Activated CD8-positive, alpha-beta memory T cell treated with anti-CD3 and anti-CD28 coated beads for 1 hour (primary cell): ENCODE results near the gene CHMP2A.
A peak's percentile ranks its signal among the peaks of the same experiment; 100 is the strongest.

Experiments
- DNase-seq, 2 donors: peaks; one replicate each; pipeline ENCODE4 v3.0.0-alpha.2; 2020; ENCODE audit warnings: low read depth in 1 of 2; ENCODE audit errors: extremely low read depth in 1 of 2

Gene CHMP2A

DNA sequence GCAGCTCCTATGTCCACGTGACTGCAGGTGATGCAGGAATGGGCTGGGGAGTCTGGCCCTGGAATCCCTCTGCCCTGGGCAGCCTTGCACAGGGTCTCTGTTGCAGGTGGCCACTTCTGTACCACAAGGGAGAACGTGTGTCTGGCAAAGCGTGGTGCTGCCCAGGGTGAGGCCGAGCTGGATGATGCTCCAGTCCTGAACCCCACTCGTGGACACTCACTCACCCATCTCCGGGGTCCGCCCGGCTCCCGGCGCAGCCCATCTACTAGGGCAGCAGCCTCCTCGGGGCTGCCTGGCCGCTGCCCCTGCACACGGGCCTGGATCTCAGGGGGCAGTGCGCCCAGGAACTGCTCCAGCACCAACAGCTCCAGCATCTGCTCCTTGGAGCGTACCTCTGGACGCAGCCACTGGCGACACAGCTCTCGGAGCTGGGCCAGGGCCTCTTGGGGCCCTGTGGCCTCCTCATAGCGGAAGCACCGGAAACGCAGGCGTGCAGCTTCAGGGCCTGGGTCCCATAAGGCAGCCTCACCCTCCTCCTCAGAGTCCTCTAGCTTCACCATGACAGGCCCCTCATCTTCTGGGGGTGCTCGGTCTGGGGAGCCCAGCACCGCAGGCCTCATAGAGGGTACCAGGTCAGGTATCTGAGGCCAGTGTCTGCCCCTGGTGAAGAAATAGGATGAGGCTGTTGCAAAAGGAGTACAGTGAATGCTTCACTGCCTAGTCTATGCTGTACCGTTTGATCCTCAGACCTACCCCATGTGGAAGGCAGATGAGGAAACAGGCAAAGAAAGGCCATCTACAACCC, 16.1 kb upstream of the CHMP2A start:
- no peak for DNase-seq

DNA sequence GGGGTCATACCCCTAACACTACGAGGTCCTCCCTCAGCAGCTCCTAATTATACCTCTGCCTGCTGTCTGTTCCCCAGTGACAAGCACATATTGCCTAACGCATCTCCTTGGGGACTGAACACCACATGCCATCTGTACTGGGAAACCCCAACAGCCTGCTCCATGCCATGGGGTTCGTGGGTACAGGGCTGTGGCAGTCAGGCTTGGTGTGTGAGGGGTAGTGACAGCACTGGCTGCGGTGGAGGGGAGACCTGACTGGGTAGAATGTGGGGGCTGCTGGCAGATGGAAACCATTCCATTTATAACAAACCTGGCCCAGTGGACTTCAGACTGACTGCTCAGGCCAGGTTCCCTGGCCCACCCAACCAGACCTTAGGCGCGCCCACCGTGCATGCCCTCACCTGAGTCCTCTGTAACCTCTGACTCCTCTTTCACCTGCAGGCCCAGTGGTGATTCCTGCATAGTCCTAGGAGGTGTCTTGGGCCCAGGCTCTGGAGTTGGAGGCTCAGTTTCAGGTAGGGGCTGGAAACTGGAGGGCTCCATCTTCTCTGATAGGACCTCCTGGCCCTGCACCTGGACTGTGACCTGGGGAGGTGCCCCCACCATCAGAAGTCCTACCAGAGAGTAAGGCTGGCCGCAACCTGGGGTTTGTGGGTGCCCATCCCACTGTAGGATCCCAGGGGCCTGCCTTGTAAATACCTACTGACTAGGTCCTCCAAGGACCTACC, 15.2 kb upstream of the CHMP2A start:
- no peak for DNase-seq

DNA sequence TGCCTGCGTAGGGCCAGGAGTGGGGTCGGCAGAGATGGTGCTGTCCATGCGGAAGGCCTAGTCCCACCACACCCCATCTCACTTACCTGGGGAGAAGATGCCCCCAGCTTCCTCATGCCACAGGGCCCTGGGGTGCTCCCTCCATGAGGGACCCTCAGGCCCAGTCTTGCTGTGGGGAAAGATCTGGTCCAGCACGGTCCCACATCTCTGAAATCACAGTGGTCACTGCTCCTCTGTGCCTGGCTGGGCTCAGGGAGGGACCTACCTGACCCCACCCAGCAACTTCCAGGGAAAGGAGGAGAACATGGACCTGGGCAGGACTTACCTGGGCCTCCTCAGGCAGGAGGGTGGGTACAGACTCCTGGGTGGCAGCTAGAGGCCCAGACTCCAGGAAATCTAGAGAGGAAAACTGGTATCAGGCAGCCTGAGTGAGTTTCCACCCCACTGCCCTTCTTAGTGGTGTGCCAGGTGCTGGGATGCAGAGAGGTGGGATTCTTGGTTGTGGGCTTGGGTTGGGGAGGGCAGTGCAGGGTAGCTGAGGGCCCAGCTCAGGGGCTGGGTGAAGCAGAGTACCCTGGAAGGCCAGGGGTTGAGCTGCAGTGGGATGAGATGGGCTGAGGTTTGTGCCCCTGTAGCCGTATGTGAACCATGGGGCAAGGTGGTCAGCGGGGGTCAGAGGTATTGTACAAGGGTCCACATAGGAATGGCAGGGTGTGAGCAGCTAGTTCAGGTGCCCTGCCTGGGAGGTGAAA, 14.5 kb upstream of the CHMP2A start:
- DNase-seq = no peak

DNA sequence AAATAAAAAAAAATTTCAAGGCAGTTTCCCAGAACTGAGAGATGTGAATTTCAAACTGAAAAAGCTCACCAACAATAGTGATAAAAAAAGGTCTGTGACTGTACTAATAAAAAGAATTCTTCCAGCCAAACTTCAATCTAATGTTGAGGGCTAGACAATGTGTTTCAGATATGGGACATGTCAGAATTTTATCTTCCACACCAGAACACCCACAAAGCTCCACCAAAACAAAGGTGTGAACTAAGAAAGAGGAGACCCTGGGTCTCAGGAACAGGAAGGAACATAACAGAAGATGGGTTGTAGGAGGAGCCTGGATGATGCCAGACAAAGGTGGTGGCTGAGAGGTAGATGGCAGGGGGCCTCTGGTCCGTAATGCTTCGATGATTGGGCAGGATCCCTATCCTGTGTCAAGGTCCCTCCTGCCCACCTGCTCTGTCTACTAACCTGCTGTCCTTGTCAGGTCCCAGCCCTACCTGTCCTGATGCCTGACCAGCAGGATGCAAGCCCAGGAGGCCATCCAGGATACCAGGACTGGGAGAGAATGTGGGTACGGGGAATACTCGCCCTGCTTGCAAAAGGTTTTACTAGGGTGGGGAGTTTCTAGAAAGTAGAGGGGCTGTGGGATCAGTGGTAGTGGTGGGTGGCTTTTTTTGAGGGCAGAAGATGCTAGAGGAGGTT, 13.7 kb upstream of the CHMP2A start:
- DNase-seq = no peak

DNA sequence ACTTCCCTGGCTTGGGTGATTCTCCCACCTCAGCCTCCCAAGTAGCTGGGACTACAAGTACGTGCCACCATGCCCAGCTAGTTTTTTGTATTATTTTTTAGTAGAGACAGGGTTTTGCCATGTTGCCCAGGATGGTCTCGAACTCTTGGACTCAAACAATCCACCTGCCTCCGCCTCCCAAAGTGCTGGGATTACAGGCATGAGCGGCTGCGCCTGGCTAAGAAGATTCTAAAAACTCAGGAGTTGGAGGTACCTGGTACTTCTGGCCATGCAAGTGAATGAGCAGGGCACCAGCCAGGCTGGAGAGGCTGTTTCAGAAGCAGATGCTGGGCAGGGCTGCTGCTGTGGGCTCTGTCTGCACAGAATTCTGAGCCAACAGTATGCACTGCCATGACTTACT, 12.1 kb upstream of the CHMP2A start:
- no peak for DNase-seq

DNA sequence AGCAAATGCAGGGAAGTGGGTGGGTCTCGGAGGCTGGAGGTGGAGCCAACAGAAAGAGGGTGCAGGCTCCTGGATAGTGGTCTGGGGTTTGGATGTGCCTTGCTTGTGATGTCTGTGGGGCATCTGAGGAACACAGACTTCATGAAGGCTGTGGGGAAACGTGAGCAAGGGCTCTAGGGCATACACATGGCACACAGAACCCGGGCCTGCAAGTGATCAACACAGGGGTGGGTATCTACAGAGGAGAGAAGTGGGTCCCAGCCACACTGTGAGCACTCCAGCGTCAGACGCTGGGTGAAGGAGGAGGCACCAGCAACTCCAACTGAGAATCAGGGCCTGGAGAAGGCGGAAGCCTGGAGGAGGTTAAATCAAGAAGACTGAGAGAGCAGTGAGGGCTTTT, 8.9 kb upstream of the CHMP2A start:
- DNase-seq = no peak

DNA sequence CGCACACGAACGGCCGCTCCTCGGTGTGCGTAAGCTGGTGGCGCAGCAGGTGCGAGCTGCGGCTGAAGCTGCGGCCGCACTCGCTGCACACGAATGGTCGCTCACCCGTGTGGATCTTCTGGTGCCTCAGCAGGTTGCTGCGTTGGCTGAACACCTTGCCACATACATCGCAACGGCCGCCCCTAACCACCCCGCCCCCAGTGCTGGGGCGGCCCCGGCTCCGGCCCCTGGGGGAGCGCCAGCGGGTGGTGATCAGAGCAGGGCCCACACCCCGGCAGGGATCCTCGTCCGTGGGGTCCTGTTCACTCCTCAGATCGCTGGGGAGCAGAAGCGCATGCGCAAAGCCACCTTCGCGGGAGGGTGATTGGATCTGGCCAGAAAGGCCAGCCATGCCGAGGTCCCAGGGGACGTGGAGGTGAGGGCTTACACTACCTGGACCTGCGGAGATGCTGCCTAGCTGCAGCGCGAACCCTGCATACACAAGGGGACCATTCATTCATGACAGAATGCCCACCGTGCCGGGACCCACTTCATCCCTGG, 8.2 kb upstream of the CHMP2A start:
- no peak for DNase-seq

DNA sequence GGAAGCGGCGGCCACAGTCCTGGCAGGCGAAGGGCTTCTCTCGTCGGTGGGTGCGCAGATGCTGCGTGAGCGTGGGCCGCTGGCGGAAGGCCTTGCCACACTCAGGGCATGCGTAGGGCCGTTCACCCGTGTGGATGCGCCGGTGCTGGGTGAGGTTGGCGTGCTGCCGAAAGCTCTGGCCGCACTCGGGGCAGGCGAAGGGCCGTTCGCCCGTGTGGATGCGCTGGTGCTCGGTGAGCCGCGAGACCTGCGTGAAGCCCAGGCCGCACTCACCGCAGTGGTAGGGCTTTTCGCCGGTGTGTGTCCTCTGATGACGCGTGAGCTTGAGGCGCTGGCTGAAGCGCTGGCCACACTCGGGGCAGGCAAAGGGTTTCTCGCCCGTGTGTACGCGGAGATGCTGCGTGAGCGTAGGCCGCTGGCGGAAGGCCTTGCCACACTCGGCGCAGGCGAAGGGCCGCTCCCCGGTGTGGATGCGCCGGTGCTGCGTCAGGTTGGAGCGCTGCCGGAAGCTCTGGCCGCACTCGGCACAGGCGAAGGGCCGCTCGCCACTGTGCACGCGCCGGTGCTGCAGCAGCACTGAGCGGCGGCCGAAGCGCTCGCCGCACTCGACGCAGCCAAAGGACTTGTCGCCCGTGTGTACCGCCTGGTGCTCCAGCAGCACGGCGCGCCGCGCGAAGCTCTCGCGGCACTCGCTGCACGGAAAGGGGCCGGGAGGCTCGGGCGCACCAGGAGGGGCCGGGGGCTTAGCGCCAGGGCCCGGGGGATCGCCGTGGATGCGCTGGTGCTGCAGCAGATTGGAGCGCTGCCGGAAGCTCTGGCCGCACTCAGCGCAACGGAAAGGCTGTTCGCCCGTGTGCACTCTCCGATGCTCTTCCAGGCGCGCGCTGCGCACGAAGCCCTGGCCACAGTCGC, 7.5 kb upstream of the CHMP2A start:
- no peak for DNase-seq

DNA sequence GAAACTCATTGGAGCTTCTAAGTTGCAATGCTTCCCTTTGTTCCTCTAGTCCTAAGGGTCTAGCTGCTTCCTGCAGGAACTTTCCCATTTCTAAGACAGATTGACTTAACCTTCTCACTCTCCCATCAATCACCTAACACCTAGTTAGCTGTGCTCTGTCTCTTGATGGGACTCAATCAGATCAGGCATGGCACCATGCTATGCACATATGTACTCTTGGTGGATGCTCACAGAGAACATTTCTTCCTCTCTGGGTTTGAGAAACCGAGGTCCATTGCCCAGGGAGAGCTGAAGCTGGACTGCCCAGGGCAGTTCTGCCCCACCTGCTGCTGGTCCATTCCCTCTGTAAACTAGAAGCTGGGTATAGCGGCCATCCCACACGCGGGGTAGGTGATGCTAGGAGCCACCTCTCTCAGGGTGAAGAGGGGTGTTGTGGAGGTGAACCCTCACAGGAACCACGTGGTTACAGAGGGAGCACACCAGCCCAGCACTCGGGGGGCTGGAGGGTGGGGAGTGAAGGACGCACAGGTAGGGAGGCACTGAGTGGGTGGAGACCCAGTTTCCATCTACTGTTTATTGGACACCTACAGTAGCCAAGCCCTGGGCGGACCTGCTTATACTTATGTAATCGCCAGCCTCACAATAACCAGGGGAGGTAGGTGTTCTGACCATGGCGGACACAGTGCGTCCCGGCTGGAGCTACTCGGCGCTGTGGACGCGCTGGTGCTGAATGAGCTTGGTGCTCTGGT, 6.6 kb upstream of the CHMP2A start:
- DNase-seq = no peak

DNA sequence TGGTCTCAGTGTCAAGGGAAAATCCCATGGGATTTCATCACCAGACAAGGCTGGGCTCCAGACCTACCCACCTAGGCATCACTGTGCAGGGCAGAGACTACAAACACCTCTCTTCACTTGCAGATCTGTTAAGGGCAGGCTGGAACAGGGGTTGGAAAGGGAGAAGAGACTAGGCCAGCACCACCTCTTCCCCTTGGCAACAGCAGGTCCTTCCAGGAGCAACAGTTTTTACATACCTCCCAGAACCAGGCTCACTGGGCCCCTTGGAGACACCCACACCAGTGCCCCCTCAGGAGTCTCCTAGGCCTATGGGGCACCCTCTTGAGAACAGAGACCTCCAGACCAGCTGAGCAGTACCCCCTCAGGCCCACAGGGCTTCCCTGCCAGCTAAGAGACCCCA, 6.0 kb upstream of the CHMP2A start:
- no peak for DNase-seq

DNA sequence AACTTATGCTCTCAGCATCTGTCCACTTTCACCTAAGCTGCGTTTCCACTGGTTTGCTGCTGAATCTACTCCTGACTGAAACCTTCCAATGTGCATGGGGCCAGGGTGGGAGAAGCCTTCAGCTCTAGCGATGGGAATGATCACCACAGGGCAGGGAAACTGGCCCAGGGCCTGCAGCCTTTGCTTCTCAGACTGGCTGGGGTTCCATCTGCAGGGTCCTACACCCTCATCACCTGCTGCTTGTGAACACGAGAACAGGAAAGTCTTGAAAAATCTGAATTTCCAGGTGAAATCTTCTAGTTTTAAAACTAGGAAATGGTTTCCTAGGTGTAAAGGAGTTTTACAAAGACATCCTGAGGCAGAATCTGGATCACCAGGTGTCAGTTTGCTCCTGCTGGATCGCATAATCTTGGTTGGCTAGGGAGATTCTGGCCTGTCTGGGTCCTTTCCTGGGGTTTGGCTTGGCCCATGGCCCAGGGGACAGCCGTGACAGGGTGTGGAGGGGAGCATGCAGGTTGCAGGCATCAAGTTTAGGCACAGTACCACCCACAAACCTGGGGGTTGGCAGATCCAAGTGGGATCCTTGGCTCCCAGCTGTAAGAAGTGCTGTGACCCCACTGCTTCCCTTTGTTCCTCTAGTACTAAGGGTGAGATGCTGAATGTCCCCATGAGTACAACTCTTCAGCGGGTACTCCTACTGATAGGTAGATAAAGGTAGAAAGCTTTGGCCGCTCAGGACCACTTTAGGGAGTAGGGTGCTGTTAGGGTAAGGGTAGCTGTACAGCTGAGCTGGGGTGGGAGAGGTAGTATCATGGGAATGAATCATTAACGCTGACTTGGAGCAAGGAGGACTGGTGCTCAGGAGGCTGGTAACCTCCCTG, 5.3 kb upstream of the CHMP2A start:
- DNase-seq = no peak

DNA sequence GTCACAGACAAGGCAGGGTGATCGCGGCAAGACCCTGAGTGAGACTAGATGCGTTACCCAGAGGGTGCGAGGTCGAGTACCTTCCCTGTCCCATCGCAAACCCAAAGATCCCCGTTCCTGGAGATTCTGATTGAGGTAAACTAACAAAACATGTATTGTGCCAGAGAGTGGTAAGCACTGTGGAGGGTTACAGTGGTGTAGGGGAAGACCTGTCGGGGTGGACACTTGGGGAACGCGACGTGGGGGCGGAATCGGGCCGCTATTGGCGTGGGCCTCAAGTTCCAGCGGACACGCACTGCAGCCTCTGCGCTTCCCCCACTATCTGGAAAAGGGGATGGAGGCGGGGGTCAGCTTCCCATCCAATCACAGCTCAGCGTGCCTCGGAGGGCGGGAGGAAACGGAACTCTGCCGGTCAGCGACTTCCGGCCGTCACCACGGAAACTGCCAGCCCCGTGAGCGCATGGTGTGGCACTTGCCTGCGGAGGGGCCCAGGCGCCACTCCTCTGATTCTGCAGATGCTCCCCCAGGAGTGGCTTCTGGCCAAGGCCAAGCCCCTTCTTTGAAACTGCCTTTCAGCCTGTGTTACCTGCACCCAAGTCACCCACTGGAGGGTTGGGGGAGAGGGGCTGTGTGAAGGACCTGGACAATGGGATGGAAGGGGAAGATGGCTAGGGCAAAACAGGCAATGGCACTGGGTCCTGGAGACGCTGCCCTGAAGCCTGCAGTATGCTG, 4.5 kb upstream of the CHMP2A start:
- DNase-seq = peak in 1 of 2 donors; percentile 46

DNA sequence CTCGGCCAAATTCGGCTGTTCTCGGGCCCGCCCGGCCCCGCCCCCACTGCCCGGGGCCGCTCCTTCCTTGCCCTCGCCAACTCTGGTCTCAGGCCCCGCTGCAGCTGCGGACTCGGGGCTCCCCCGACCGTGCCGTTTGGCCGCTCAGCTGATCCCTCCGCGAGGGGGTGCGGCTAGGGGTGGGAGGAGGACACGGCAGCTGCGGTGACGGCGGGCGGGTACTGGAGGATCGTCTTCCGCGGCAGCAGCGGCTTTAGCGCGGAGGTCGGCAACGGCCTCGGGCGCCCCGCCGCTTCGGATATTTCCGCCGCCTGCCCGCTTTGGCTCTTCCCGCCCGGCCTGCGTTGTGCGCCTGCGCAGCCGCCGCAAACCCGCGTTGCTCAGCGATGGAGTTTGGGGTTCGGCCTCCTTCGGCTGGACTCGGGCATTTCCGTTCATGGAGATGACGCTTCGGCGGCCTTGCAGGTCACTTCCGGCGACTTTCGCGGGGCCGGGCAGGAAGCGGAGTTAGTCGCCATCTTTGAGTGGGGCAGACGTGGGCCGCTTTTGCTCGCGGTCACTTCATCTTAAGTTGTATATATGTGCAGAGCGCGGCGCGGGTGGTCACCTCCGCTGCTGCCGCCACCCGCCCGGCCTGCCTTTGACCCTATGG, 3.8 kb upstream of the CHMP2A start:
- peak; percentile 99 to 100 for DNase-seq

DNA sequence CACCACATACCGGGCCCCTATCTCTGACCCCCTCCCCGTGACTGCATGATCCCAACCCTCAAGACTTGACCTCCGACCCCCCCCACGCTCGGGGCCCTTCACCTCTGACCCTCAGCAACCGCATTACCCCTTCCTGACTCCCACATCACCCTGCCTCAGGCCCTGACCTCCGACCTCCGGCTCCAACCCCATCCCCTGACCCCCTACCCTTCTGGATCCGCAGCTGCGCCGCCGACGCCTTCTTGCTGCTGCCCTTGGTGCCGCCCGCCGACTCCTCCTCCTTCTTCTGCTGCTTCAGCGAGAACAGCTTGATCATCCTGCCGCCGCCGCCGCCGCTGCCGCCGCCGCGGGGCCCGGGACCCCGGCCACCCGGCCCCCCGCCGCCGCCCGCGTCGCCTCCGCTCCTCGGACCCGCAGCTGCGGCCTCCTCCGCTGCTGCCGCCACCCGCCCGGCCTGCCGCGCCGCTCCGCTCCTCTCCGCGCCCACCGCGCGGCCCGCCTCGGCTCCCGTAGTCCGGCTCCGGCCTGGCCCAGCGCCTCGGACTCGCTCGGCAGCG, 3.2 kb upstream of the CHMP2A start, which contains the start of gene UBE2M:
UBE2M (minus strand) TSS at position 546 of the 557 bp plus-strand sequence; CDS start at position 316, 230 bp downstream.
- DNase-seq = no peak

DNA sequence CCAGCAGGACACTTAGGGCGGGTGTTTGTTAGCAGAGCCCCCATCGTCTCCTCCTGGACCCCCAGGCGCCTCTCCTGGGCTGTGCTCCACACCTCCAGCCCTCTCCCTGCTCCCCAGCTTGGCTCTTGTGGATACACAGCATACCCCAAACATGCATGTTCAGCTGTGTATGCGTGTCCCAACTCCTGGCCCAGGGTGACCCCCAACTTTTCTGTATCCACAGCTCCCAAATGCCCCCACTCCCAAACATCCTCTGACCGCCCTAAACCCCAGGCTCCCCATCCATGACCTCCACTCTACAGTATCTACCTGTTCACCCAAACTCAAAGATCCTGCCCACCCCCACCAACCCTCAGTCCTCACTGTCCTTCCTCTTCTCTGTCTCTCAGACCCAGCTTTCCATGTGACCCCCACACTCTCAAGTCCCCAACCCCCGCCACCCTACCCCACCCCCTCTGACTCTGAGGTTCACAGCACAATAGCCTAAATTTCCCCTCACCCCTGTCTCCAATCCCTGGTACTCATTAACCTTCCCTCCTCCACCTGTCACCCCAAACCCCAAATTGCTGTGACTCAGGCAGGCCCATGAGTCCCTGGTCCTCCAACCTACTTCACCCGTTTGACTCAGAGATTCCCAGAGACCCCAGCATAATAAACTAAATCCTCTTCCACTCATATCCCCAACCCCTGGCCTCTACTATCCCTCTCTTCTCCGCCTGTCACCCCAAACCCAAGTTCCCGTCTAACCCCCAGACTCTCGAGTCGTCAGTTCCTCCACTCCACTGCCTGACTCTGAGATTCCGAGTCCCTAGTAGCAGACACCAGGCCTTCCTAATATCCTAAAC, 2.5 kb upstream of the CHMP2A start:
- no peak for DNase-seq
